AG09319 (cell line): Measurements from ENCODE around the gene RPS6KA4.

Source experiments
- DNase-seq: peaks from one replicate; pipeline ENCODE4 v3.0.0-alpha.2; 2010; ENCODE audit warnings: low read depth; ENCODE audit errors: extremely low read depth
- TF ChIP-seq, protein P1 (sequence below): IDR thresholded peaks from 2 replicates; pipeline ENCODE4 v1.5.1; 2011; ENCODE audit warnings: low read depth, mild to moderate bottlenecking, inconsistent platforms, low read length, moderate library complexity

The RPS6KA4 gene

DNA sequence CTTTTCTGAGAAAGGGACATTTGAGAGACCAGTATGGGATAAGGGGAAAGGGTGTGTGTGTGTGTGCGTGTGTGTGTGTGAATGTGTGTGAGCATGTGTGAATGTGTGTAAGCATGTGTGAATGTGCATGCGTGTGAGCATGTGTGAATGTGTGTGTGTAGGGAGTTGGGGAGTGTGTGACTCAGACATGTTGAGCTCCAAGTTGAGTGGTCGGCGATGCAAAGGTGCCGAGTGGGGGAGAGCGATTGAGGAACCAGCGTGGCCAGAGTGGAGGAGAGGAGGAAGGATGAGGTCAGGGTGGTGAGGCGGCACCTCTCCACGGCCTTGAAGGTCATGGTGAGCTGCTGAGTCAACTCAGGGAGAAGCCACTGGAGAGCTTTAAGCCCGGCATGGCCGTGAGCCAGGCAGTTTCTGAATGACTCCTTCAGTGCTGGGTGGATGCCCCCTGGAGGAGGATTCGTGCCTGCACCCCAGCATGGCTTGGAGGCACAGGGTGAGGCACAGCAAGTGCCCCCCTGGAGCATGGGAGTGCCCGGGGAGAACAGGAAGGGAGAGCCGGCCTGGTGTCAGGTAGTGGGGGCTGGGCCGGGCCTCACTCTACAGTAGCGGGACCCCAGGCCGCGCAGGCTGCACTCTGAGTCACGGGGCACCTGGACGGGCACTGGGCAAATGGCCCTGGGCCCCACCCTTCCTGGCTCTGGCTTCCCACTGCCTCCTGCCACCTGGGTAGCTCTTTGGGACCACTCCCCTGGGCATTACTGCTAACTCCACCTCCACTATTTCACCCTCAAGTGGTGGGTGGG is 27.2 kb upstream of the RPS6KA4 start:
- TF ChIP-seq, protein P1, sequence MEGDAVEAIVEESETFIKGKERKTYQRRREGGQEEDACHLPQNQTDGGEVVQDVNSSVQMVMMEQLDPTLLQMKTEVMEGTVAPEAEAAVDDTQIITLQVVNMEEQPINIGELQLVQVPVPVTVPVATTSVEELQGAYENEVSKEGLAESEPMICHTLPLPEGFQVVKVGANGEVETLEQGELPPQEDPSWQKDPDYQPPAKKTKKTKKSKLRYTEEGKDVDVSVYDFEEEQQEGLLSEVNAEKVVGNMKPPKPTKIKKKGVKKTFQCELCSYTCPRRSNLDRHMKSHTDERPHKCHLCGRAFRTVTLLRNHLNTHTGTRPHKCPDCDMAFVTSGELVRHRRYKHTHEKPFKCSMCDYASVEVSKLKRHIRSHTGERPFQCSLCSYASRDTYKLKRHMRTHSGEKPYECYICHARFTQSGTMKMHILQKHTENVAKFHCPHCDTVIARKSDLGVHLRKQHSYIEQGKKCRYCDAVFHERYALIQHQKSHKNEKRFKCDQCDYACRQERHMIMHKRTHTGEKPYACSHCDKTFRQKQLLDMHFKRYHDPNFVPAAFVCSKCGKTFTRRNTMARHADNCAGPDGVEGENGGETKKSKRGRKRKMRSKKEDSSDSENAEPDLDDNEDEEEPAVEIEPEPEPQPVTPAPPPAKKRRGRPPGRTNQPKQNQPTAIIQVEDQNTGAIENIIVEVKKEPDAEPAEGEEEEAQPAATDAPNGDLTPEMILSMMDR: peak; percentile 76

DNA sequence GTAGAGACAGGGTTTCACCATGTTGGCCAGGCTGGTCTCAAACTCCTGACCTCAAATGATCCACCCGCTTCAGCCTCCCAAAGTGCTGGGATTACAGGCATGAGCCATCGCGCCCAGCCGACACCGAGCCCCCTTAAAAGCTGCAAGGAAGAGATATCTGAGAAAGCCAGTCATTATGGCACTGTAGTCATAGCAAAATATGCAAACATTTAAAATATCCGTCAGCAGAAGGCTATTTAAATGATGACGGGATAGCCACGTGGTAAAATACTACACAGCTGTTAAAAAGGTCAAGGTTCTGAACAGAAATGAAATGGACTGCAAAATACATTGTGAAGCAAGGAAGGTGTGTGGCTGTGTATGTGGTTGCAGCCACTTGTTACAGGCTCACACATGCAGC is 25.4 kb upstream of the RPS6KA4 start:
- TF ChIP-seq, protein P1: no peak
- DNase-seq: no peak

More for the DNA sequence above, 27.2 kb upstream of the RPS6KA4 start:
- peak; percentile 75 for DNase-seq

DNA sequence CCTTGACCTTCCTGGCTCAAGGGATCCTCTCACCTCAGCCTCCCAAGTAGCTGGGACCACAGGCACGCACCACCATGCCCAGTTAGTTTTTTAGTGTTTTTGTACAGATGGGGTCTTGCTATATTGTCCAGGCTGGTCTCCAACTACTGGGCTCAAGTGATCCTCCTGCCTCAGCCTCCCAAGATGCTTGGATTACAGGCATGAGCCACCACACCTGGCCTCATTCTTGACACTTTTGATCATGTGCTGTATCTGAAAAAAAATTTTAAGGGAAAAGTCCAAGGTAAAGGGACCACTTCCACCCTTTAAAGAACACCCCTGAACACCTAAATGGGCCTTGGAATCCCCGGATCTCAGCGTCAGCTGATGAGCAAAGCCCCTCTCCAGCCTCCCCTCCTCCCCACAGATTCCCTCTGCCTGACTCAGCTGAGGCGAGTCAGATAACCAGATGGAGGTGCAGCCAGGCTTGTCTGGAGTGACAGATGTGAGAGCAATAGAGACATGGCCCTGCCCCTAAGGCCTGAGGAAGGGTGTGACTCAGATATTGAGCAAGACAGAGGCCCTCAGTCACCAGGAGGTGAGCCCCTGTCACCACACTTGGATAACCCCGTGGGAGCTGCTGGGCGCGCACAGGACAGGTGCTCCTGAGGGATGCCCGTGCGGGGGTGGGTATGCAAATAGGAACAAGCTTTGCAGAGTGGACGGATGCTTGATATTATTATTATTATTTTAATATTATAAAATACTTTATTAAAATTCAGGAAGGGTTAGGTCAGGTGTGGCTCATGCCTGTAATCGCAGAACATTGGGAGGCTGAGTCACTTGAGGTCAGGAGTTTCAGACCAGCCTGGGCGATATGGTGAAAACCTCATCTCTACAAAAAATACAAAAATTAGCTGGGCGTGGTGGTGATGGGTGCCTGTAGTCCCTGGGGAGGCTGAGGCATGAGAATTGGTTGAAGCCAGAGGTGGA is 23.9 kb upstream of the RPS6KA4 start:
- TF ChIP-seq, protein P1: no peak
- peak; percentile 69 for DNase-seq

DNA sequence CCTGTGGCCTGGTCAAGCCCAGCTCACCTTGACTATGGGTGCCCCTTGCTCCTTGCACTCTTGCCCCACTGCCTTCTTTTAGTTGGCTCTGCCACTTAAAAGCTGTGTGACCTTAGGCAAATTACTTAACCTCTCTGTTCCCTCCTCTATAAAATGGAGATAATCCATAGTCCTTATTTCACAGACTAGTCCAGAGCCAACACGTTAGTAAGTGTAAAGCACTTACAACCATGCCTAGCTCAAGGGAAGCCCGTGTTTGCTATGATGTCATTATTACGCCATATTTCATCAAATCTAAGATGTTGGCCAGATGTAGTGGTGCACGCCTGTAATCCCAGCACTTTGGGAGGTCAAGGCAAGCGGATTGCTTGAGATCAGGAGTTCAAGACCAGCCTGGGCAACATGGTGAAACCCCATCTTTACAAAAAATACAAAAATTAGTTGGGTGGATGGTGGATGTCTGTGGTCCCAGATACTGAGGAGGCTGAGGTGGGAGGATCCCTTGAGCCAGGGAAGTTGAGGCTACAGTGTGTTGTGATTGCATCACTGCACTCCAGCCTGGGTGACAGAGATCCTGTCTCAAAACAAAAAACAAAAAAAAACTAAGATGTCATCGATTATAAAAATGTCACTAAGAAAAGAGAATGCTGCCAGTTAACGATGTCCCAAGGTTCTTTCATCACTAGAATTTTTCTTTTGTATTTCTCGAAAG is 21.3 kb upstream of the RPS6KA4 start:
- no peak for DNase-seq
- TF ChIP-seq, protein P1: no peak

DNA sequence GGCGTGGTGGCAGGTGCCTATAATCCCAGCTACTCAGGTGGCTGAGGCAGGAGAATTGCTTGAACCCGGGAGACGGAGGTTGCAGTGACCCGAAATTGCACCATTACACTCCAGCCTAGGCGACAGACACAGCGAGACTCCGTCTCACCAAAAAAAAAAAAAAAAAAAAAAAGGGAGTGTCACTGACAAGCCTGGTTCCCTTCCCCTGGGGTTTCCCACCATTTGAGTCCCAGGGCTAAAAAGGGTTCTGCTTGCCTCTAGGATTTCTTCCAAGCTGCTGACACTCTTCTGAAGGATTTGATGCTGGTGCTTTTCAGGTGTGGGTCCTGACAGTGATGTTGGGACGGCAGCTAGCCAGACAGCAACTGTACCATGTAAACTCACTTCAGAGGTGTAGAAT is 20.2 kb upstream of the RPS6KA4 start:
- no peak for DNase-seq
- TF ChIP-seq, protein P1: no peak

DNA sequence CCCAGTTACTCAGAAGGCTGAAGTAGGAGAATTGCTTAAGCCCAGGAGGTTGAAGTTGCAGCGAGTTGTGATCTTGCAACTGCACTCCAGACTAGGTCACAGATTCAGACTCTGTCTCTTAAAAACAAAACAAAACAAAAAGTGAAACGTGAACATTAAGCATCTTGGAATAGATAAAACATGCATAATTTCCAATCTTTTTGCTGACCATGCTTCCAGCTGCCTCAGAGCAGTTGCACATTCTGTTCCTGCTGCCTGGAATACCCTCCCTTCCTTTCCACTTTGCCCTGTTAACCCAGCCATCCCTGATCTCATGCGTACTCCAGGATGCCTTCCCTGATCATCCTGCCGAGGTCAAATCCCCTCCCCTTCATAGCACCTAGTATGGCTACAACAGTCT is 19.7 kb upstream of the RPS6KA4 start:
- TF ChIP-seq, protein P1: no peak
- no peak for DNase-seq
